Mesothelial cell of epicardium (in vitro differentiated cells): Measurements from ENCODE around the gene FAM210B. TPM values are rescaled to one million over a fixed set of nuclear protein-coding genes. Genes with fewer than 3 reads are reported as not detected.
"Not testable (repeated sequence)": the region's sequence is repeated elsewhere in the genome, so short reads cannot be mapped to it uniquely, and the experiment has no call there.

Experiments
- DNase-seq, 2 experiments: peaks; one replicate each; pipeline ENCODE4 v3.0.0; 2021; ENCODE audit warnings: low spot score in 2 of 2; ENCODE audit not compliant: unreplicated experiment in 2 of 2
- H3K27ac Mint-ChIP-seq: 2 replicates; pipeline ENCODE4 v1.8.0; 2021; ENCODE audit warnings: mixed read lengths
- H3K27me3 Mint-ChIP-seq: 2 replicates; pipeline ENCODE4 v1.8.0; 2021; ENCODE audit warnings: low read depth, mixed read lengths
- H3K36me3 Mint-ChIP-seq: 2 replicates; pipeline ENCODE4 v1.8.0; 2021; ENCODE audit warnings: mixed read lengths
- H3K4me1 Mint-ChIP-seq: 2 replicates; pipeline ENCODE4 v1.8.0; 2021; ENCODE audit warnings: mixed read lengths
- H3K4me3 Mint-ChIP-seq: 2 replicates; pipeline ENCODE4 v1.8.0; 2021; ENCODE audit warnings: mild to moderate bottlenecking, moderate library complexity, mixed read lengths
- H3K9me3 Mint-ChIP-seq: 2 replicates; pipeline ENCODE4 v1.8.0; 2021; ENCODE audit warnings: mixed read lengths
- total RNA-seq: library from RNA; stranded (reverse); gene quantifications from 3 replicates; pipeline ENCODE4 v1.2.1, GENCODE V29; 2021
- TF ChIP-seq, protein P1 (sequence below): fragments of 200-600 bp; sonication (generic); IDR thresholded peaks from one replicate; pipeline ENCODE4 v1.5.0; 2021; ENCODE audit warnings: antibody characterized with exemption; ENCODE audit not compliant: unreplicated experiment

Gene FAM210B
- total RNA-seq, 1 donor from 2014 or later = 66.4 TPM

DNA sequence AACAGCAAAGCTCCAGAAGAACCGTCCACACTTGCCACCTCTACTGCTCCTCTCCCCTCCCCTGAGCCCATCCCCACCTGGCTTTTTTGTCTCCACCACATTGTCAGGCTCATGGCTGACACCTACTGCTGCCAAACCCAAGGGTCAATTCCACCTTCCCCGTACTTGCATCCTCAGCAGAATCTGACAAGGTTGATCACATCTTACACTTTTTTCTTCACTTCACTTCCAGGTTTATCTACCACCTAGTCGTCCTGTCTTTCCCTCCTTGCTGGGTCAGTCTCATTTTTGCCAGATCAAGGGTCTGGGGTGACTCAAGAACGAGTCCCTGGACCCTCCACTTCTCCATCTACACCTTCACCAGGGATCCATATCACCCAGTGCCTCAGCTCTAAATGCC is 30.1 kb downstream of the FAM210B start:
- Mint-ChIP-seq H3K4me3 (no peak overlapping the region), H3K36me3 (peaks cover 16% of the 10 kb centered on the region), H3K27me3 (no peaks in the 10 kb centered on the region), H3K27ac (no peak overlapping the region), H3K4me1 (peaks cover 19% of the 10 kb centered on the region), H3K9me3 (no peaks in the 10 kb centered on the region)
- TF ChIP-seq, protein P1, sequence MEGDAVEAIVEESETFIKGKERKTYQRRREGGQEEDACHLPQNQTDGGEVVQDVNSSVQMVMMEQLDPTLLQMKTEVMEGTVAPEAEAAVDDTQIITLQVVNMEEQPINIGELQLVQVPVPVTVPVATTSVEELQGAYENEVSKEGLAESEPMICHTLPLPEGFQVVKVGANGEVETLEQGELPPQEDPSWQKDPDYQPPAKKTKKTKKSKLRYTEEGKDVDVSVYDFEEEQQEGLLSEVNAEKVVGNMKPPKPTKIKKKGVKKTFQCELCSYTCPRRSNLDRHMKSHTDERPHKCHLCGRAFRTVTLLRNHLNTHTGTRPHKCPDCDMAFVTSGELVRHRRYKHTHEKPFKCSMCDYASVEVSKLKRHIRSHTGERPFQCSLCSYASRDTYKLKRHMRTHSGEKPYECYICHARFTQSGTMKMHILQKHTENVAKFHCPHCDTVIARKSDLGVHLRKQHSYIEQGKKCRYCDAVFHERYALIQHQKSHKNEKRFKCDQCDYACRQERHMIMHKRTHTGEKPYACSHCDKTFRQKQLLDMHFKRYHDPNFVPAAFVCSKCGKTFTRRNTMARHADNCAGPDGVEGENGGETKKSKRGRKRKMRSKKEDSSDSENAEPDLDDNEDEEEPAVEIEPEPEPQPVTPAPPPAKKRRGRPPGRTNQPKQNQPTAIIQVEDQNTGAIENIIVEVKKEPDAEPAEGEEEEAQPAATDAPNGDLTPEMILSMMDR = no peak
- no peak for DNase-seq

DNA sequence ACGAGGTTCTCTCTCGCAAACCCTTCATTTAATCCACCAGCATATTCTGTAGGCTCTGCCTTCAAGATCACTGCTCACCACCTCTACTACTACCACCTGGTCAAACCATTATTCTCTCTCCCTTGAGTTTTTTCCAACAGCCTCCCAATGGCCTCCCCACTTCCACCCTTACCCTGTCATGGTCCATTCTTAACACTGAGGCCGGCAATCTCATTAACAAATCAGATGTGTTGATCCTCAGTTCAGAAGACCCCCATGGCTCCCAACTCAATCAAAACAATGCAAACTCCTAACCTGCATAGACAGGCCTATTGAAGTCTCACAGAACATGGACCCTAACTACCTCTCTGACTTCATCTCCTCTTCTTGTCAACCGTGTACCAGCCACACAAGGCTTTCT is 31.0 kb downstream of the FAM210B start:
- Mint-ChIP-seq H3K27me3 (no peaks in the 10 kb centered on the region), H3K9me3 (no peaks in the 10 kb centered on the region), H3K4me1 (peaks cover 23% of the 10 kb centered on the region), H3K36me3 (peaks cover 14% of the 10 kb centered on the region), H3K4me3 (no peak overlapping the region), H3K27ac (no peak overlapping the region)
- no peak for DNase-seq
- TF ChIP-seq, protein P1 = no peak

DNA sequence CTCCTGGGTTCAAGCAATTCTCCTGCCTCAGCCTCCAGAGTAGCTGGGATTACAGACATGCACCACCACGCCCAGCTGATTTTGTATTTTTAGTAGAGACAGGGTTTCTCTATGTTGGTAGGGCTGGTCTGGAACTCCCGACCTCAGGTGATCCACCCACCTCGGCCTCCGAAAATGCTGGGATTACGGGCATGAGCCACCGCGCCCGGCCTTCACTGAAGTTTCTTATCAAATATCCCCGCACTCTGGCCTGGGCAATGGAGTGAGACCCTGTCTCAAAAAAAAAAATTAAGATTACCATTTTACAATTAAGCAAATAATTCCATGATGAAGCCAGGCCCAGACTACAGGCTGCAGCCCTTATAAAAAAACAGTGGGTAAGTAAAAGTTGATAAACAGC is 31.6 kb downstream of the FAM210B start:
- not testable (repeated sequence) for H3K4me3 Mint-ChIP-seq, H3K27me3 Mint-ChIP-seq, H3K9me3 Mint-ChIP-seq, DNase-seq, H3K27ac Mint-ChIP-seq
- peaks cover 14% of the 10 kb centered on the region for H3K36me3 Mint-ChIP-seq
- H3K4me1 Mint-ChIP-seq = peaks cover 23% of the 10 kb centered on the region

DNA sequence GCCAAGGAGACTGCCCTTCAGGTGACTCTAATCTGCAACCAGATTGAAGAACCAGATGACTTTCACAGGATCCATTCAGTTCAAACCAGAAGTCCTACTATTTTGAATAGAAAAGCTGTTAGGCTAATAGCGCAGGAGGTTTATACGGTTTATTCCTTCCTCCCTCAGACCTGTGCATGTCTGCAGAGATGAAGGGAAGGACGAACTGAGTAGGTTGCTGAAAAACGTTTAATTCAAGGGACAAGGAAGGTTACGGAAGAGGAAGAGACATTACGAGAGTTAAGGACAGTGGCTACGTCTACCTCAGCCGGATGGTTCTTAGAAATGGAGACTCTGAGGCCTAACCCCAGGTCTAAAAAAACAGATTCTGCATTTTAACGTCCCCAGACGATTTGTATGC is 32.3 kb downstream of the FAM210B start:
- peak overlapping the region; percentile 47 for H3K27ac Mint-ChIP-seq
- TF ChIP-seq, protein P1 = no peak
- peaks cover 16% of the 10 kb centered on the region for H3K36me3 Mint-ChIP-seq
- no peaks in the 10 kb centered on the region for H3K27me3 Mint-ChIP-seq
- no peak overlapping the region for H3K4me3 Mint-ChIP-seq
- H3K9me3 Mint-ChIP-seq = no peaks in the 10 kb centered on the region
- DNase-seq = no peak
- H3K4me1 Mint-ChIP-seq = peaks cover 23% of the 10 kb centered on the region

DNA sequence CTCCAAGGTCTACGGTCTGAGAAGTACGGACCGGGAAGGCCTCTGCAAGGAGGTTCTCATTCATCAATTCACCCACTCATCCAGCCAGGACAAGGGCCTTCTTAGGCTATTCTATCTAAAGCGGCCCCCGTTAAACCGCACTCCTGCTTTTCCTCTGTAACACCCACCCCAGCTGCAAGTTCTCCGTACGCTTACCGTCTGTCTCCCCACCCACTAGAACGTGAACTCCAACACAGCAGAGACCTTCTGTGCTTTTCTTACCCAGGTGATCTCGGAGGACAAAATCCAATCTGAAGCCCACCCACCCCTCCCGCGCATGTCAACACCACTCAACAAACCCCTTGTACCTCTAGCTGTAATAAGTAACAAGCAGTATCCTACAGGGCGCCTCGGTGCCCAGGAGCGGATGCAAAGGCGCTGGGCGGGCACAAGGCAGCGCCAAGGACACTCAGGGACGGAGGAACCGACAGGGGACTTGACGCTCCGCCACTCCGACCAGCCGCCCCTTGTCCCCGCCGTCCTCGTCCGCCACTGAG is 32.9 kb downstream of the FAM210B start:
- H3K27ac Mint-ChIP-seq = no peak overlapping the region
- no peaks in the 10 kb centered on the region for H3K9me3 Mint-ChIP-seq
- no peak for DNase-seq
- no peaks in the 10 kb centered on the region for H3K27me3 Mint-ChIP-seq
- H3K4me3 Mint-ChIP-seq = no peak overlapping the region
- H3K4me1 Mint-ChIP-seq = peaks cover 23% of the 10 kb centered on the region
- peaks cover 16% of the 10 kb centered on the region for H3K36me3 Mint-ChIP-seq
- TF ChIP-seq, protein P1 = no peak

DNA sequence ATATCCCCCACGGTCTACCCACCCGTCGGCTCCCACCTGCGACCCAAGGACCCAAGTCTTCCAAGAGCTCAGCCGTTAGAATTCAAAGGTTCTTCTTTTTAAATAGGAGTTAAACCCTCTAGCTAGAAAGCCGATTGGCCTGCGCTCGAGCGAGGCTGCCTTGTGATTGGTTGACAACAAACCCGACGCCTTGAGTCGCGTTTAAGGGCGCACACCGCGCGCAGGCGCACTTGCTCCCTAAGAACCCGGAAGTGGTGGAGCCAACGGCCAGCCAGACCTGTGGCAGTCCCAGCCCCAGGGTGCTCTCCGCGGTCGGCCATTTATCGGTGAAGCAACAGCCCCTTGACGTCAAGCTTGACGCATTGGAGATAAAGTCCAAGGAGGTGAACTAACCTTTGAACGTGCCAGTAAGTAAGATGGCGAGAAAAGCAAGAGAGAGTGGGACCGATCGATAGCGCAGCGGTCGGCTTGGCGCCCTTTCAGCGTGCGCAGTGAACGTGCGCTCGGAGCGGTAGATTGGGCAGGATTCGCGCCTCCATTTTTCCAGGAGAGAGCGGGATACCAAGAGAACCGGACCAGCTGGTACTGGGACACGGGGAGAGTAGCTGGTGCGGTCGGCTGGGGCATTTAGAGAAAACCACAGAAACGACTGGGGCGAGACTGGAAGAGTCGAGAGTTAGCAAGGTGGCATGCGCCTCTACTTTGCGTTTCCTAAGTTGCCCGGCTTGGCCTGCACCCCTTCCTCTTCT is 33.5 kb downstream of the FAM210B start, which contains the start of the genes AURKA and CSTF1:
Gene AURKA, minus strand, starts transcription at position 84 of the 749 bp plus-strand sequence. CDS start 4,018 bp downstream, outside the sequence.
Gene CSTF1, plus strand, starts transcription at position 514 of the 749 bp plus-strand sequence. CDS start 2,908 bp downstream, outside the sequence.
- Mint-ChIP-seq H3K36me3 (peaks cover 22% of the 10 kb centered on the region), H3K27ac (peak within 1 kb of the TSS; percentile 60), H3K4me3 (no peak within 1 kb of the TSS)

More for the DNA sequence above, 33.5 kb downstream of the FAM210B start, which contains the start of the genes AURKA and CSTF1:
- no peaks in the 10 kb centered on the region for H3K9me3 Mint-ChIP-seq
- H3K27me3 Mint-ChIP-seq = no peaks in the 10 kb centered on the region
- H3K4me1 Mint-ChIP-seq = peaks cover 23% of the 10 kb centered on the region
- TF ChIP-seq, protein P1 = no peak
- DNase-seq = peak; percentile 95 to 99
